Smooth muscle cell (in vitro differentiated cells): ENCODE data around the gene CORO1C. TPM values are rescaled to one million over a fixed set of nuclear protein-coding genes. Genes with fewer than 3 reads are reported as not detected.

Experiments used
- DNase-seq: peaks from one replicate; lab custom pipeline; 2025; ENCODE audit not compliant: unreplicated experiment; lab: John Stamatoyannopoulos, UW
- H2AFZ ChIP-seq: fragments of 200-600 bp; sonication (generic); 2 replicates; pipeline ENCODE4 v1.6.0; 2016; ENCODE audit warnings: antibody characterized with exemption, low read depth, mild to moderate bottlenecking
- H3F3A ChIP-seq: fragments of 200-600 bp; sonication (generic); 2 replicates; pipeline ENCODE4 v1.6.0; 2017; ENCODE audit warnings: antibody characterized with exemption, low read depth
- H3K27ac ChIP-seq: fragments of 200-600 bp; sonication (generic); 2 replicates; pipeline ENCODE4 v1.5.1; 2016; ENCODE audit warnings: low read depth, mild to moderate bottlenecking
- H3K27me3 ChIP-seq: fragments of 200-600 bp; sonication (generic); 2 replicates; pipeline ENCODE4 v1.6.1; 2016; ENCODE audit warnings: low read depth, mild to moderate bottlenecking
- H3K36me3 ChIP-seq: fragments of 200-600 bp; sonication (generic); 2 replicates; pipeline ENCODE4 v1.5.1; 2016; ENCODE audit warnings: low read depth
- H3K4me1 ChIP-seq: fragments of 200-600 bp; sonication (generic); 2 replicates; pipeline ENCODE4 v1.5.1; 2016; ENCODE audit warnings: low read depth
- H3K4me2 ChIP-seq: fragments of 200-600 bp; sonication (generic); 2 replicates; pipeline ENCODE4 v1.6.0; 2016; ENCODE audit warnings: mild to moderate bottlenecking
- H3K4me3 ChIP-seq: fragments of 200-600 bp; sonication (generic); 2 replicates; pipeline ENCODE4 v1.5.1; 2016; ENCODE audit warnings: mild to moderate bottlenecking
- H3K79me2 ChIP-seq: fragments of 200-600 bp; sonication (generic); 2 replicates; pipeline ENCODE4 v1.6.0; 2016; ENCODE audit warnings: low read depth, mild to moderate bottlenecking
- H3K9ac ChIP-seq: fragments of 200-600 bp; sonication (generic); 2 replicates; pipeline ENCODE4 v1.6.0; 2016; ENCODE audit warnings: low read depth
- H3K9me3 ChIP-seq: fragments of 200-600 bp; sonication (generic); replicated peaks from 2 replicates; pipeline ENCODE4 v1.5.1; 2016; ENCODE audit warnings: low read depth
- H4K20me1 ChIP-seq: fragments of 200-600 bp; sonication (generic); 2 replicates; pipeline ENCODE4 v1.6.0; 2016; ENCODE audit warnings: low read depth
- CTCF ChIP-seq: fragments of 200-600 bp; sonication (generic); IDR thresholded peaks from 2 replicates; pipeline ENCODE4 v1.5.1; 2017; ENCODE audit warnings: borderline replicate concordance, mild to moderate bottlenecking, antibody characterized with exemption; ENCODE audit not compliant: insufficient read depth, poor library complexity, severe bottlenecking
- WGBS: methylation state at CpG from one replicate; pipeline ENCODE4 v1.1.7; 2016; ENCODE audit warnings: low lambda C conversion rate; 5-methylcytosine and 5-hydroxymethylcytosine counted together
- polyA plus RNA-seq: library from polyadenylated mRNA; unstranded; fragments of >200 nt; fragmentation: Nextera tagmentation; extraction: Ambion mirVana; gene quantifications from 2 replicates; pipeline ENCODE4 v1.2.1, GENCODE V29; 2016
- total RNA-seq: library from RNA; depleted of rRNA; stranded (reverse); fragments of >200 nt; gene quantifications from 2 replicates; pipeline ENCODE4 v1.2.3, GENCODE V29; 2014

CORO1C gene
- total and polyA plus RNA-seq, 2 experiments from 2014 or later, result 96.7 to 136 TPM

GRCh38 chr12:108611884-108612415 is 119.4 kb downstream of the CORO1C start:
- no peaks in the 10 kb centered on the region for H3K79me2 ChIP-seq
- peak; percentile 56 for TF ChIP-seq CTCF
- H4K20me1 ChIP-seq, result no peaks in the 10 kb centered on the region
- no peaks in the 10 kb centered on the region for H3K9me3 ChIP-seq
- H3K4me3 ChIP-seq, result no peak overlapping the region
- H3K27me3 ChIP-seq, result no peaks in the 10 kb centered on the region
- no peaks in the 10 kb centered on the region for H3K36me3 ChIP-seq
- peak overlapping the region; percentile 46 for H3K4me2 ChIP-seq
- H3K27ac ChIP-seq, result peak overlapping the region; percentile 64
- no peak for DNase-seq
- no peak overlapping the region for H2AFZ ChIP-seq
- 26% methylated on average over 5 of the region's 5 CpGs for whole genome bisulfite sequencing
- peaks cover 7% of the 10 kb centered on the region for H3F3A ChIP-seq
- no peak overlapping the region for H3K9ac ChIP-seq
- H3K4me1 ChIP-seq, result no peaks in the 10 kb centered on the region

- peak overlapping the region; percentile 46 for H3K4me2 ChIP-seq
- no peaks in the 10 kb centered on the region for H3K36me3 ChIP-seq
- H3K4me3 ChIP-seq, result no peak overlapping the region
- no peaks in the 10 kb centered on the region for H3K79me2 ChIP-seq
- H3F3A ChIP-seq, result peaks cover 7% of the 10 kb centered on the region
- H3K27me3 ChIP-seq, result no peaks in the 10 kb centered on the region
- DNase-seq, result no peak
- peak overlapping the region; percentile 64 for H3K27ac ChIP-seq
- no peak for TF ChIP-seq CTCF
- H3K9ac ChIP-seq, result peak overlapping the region; percentile 34
- H4K20me1 ChIP-seq, result no peaks in the 10 kb centered on the region
- H3K4me1 ChIP-seq, result no peaks in the 10 kb centered on the region
- H2AFZ ChIP-seq, result no peak overlapping the region
- WGBS, result 77% methylated on average over 15 of the region's 15 CpGs
- no peaks in the 10 kb centered on the region for H3K9me3 ChIP-seq
Measured at GRCh38 chr12:108610856-108611605, 120.3 kb downstream of the CORO1C start.

GRCh38 chr12:108610336-108610815 is 120.9 kb downstream of the CORO1C start:
- no peaks in the 10 kb centered on the region for H3K79me2 ChIP-seq
- no peaks in the 10 kb centered on the region for H3K27me3 ChIP-seq
- H3K4me3 ChIP-seq, result no peak overlapping the region
- no peak overlapping the region for H2AFZ ChIP-seq
- no peak overlapping the region for H3K9ac ChIP-seq
- no peaks in the 10 kb centered on the region for H3K36me3 ChIP-seq
- WGBS, result 74% methylated on average over 8 of the region's 8 CpGs
- no peak overlapping the region for H3K4me2 ChIP-seq
- H3F3A ChIP-seq, result peaks cover 7% of the 10 kb centered on the region
- H3K9me3 ChIP-seq, result no peaks in the 10 kb centered on the region
- H4K20me1 ChIP-seq, result no peaks in the 10 kb centered on the region
- peak overlapping the region; percentile 64 for H3K27ac ChIP-seq
- no peak for DNase-seq
- no peaks in the 10 kb centered on the region for H3K4me1 ChIP-seq
- no peak for TF ChIP-seq CTCF
